HEK293 (cell line): ENCODE results near the gene RNF181.
"Not testable (repeated sequence)": the region's sequence is repeated elsewhere in the genome, so short reads cannot be mapped to it uniquely, and the experiment has no call there.

Experiments used
- CTCF ChIP-seq: fragments of 450-650 bp; formaldehyde crosslinking; IDR thresholded peaks from 2 replicates; pipeline ENCODE4 v1.5.1; 2016; ENCODE audit warnings: missing biosample characterization, missing genetic modification characterization
- ZFP37 ChIP-seq: fragments of 450-650 bp; formaldehyde crosslinking; IDR thresholded peaks from 2 replicates; pipeline ENCODE4 v1.5.1; 2016; ENCODE audit warnings: missing biosample characterization, missing genetic modification characterization
- ZNF747 ChIP-seq: fragments of 450-650 bp; formaldehyde crosslinking; IDR thresholded peaks from 2 replicates; pipeline ENCODE4 v1.5.1; 2016; ENCODE audit warnings: missing biosample characterization, missing genetic modification characterization
- TF ChIP-seq, protein P1 (sequence below): fragments of 450-650 bp; formaldehyde crosslinking; IDR thresholded peaks from 2 replicates; pipeline ENCODE4 v1.5.1; 2016; ENCODE audit warnings: missing biosample characterization, missing genetic modification characterization, borderline replicate concordance

GRCh38 chr2:85592299-85592698 lies 3.2 kb upstream of the RNF181 start:
- not testable (repeated sequence) for TF ChIP-seq ZFP37, CTCF, ZNF747 (tag by site-specific recombination)
- TF ChIP-seq, protein P1, sequence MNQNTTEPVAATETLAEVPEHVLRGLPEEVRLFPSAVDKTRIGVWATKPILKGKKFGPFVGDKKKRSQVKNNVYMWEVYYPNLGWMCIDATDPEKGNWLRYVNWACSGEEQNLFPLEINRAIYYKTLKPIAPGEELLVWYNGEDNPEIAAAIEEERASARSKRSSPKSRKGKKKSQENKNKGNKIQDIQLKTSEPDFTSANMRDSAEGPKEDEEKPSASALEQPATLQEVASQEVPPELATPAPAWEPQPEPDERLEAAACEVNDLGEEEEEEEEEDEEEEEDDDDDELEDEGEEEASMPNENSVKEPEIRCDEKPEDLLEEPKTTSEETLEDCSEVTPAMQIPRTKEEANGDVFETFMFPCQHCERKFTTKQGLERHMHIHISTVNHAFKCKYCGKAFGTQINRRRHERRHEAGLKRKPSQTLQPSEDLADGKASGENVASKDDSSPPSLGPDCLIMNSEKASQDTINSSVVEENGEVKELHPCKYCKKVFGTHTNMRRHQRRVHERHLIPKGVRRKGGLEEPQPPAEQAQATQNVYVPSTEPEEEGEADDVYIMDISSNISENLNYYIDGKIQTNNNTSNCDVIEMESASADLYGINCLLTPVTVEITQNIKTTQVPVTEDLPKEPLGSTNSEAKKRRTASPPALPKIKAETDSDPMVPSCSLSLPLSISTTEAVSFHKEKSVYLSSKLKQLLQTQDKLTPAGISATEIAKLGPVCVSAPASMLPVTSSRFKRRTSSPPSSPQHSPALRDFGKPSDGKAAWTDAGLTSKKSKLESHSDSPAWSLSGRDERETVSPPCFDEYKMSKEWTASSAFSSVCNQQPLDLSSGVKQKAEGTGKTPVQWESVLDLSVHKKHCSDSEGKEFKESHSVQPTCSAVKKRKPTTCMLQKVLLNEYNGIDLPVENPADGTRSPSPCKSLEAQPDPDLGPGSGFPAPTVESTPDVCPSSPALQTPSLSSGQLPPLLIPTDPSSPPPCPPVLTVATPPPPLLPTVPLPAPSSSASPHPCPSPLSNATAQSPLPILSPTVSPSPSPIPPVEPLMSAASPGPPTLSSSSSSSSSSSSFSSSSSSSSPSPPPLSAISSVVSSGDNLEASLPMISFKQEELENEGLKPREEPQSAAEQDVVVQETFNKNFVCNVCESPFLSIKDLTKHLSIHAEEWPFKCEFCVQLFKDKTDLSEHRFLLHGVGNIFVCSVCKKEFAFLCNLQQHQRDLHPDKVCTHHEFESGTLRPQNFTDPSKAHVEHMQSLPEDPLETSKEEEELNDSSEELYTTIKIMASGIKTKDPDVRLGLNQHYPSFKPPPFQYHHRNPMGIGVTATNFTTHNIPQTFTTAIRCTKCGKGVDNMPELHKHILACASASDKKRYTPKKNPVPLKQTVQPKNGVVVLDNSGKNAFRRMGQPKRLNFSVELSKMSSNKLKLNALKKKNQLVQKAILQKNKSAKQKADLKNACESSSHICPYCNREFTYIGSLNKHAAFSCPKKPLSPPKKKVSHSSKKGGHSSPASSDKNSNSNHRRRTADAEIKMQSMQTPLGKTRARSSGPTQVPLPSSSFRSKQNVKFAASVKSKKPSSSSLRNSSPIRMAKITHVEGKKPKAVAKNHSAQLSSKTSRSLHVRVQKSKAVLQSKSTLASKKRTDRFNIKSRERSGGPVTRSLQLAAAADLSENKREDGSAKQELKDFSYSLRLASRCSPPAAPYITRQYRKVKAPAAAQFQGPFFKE (tag by site-specific recombination), result not testable (repeated sequence)
